Neutrophil (primary cell): ENCODE measurements around the gene ARHGAP45.

Source experiments
- H3K27ac ChIP-seq: fragments of 200-600 bp; sonication (generic); 2 replicates; pipeline ENCODE4 v1.5.1; 2016; ENCODE audit warnings: mild to moderate bottlenecking, moderate library complexity
- H3K27me3 ChIP-seq: fragments of 200-600 bp; sonication (generic); 2 replicates; pipeline ENCODE4 v1.6.0; 2016; ENCODE audit warnings: mild to moderate bottlenecking
- H3K36me3 ChIP-seq: fragments of 200-600 bp; sonication (generic); 2 replicates; pipeline ENCODE4 v1.5.1; 2017
- H3K4me1 ChIP-seq, 2 experiments: fragments of 200-600 bp in 1 of 2; sonication (generic) in 1 of 2; 1 replicate in 1 of 2; 2 replicates in 1 of 2; pipeline versions ENCODE4 v1.5.1 to v1.6.1; 2013 to 2016; ENCODE audit warnings: low read depth in 1 of 2, low read length in 1 of 2, mild to moderate bottlenecking in 1 of 2, moderate library complexity in 1 of 2; ENCODE audit not compliant: control insufficient read depth in 1 of 2, insufficient read depth in 1 of 2
- H3K4me3 ChIP-seq, 2 experiments: fragments of 200-600 bp in 1 of 2; sonication (generic) in 1 of 2; 1 replicate in 1 of 2; 2 replicates in 1 of 2; pipeline ENCODE4 v1.5.1; 2013 to 2016; ENCODE audit warnings: low read depth in 1 of 2, low read length in 1 of 2, mild to moderate bottlenecking in 1 of 2, moderate library complexity in 1 of 2
- H3K9me3 ChIP-seq: fragments of 200-600 bp; sonication (generic); 2 replicates; pipeline ENCODE4 v1.5.1; 2016
- TF ChIP-seq, protein P1 (sequence below): fragments of 200-600 bp; sonication (generic); IDR thresholded peaks from 2 replicates; pipeline ENCODE4 v1.5.1; 2016; ENCODE audit warnings: antibody characterized with exemption

ARHGAP45 gene

DNA sequence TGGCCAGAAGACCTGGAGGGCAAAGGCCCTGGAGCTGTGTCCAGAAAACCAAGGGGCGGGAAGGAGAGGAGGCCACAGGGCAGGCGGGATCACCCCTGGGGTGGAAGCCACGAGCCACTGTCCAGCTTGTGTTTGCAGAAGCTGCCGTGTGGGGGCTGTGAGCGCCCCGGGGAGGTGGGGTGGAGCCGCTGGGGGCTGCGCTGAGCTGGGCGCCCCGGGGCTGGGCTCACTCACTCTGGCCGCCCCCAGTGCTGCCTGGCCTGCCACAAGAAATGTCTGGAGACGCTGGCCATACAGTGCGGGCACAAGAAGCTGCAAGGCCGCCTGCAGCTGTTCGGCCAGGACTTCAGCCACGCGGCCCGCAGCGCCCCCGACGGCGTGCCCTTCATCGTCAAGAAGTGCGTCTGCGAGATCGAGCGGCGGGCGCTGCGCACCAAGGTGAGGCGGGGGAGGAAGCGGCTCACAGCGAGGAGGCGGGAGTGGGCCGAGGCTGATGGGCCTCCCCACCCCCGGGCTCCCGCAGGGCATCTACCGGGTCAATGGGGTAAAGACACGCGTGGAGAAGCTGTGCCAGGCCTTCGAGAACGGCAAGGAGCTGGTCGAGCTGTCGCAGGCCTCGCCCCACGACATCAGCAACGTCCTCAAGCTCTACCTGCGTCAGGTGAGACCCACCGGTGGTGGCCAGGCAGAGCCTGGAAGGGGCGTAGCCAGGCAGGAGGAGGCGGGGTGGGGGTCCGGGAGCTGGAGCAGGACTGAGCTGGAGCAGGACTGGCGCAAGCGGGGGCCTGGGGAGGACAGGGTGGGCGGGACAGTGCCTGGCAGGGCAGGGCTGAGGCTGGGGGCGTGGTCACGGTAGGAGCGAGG lies 14.6 kb downstream of the ARHGAP45 start:
- Histone ChIP-seq H3K9me3 (no peaks in the 10 kb centered on the region), H3K4me1 (peaks cover 21 to 31% of the 10 kb centered on the region in 2 experiments), H3K27ac (peak overlapping the region; percentile 93), H3K36me3 (peaks cover 96% of the 10 kb centered on the region), H3K4me3 (no peak overlapping the region), H3K27me3 (no peaks in the 10 kb centered on the region)
- TF ChIP-seq, protein P1, sequence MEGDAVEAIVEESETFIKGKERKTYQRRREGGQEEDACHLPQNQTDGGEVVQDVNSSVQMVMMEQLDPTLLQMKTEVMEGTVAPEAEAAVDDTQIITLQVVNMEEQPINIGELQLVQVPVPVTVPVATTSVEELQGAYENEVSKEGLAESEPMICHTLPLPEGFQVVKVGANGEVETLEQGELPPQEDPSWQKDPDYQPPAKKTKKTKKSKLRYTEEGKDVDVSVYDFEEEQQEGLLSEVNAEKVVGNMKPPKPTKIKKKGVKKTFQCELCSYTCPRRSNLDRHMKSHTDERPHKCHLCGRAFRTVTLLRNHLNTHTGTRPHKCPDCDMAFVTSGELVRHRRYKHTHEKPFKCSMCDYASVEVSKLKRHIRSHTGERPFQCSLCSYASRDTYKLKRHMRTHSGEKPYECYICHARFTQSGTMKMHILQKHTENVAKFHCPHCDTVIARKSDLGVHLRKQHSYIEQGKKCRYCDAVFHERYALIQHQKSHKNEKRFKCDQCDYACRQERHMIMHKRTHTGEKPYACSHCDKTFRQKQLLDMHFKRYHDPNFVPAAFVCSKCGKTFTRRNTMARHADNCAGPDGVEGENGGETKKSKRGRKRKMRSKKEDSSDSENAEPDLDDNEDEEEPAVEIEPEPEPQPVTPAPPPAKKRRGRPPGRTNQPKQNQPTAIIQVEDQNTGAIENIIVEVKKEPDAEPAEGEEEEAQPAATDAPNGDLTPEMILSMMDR: no peak

DNA sequence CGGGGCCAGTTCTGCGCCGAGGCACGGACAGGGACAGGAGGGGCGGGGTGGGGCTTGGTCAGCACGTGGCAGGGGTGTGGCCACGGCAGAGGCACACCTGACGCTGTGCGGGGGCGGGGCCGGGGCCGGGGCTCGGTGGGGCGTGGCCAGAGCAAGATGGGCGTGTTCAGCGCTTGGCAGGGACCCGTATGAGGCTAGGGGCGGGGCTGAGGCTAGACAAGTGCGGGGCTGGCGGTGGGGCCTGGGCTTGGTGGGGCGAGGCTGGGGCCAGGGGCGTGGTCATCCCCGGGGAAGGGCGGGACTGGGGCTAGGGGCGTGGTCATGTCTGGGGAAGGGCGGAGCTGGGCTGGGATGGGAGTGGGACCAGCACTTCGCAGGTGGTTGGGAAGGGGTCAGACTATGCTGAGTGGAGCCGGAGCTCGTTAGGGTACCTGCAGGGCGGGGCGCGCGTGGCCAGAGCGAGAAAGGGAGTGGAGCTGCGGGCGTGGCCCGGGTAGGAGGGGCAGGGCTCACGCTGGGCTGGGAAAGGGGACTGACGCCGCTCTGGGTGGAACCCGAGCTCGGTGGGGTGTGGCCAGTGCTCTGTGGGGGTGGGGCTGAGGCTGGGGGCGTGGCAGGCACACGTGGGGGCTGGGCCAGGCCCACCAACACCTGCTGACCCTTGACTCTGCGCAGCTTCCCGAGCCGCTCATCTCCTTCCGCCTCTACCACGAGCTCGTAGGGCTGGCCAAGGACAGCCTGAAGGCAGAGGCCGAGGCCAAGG lies 15.4 kb downstream of the ARHGAP45 start:
- TF ChIP-seq, protein P1: no peak
- Histone ChIP-seq H3K4me3 (no peak overlapping the region), H3K27me3 (no peaks in the 10 kb centered on the region), H3K36me3 (peaks cover 100% of the 10 kb centered on the region), H3K9me3 (no peaks in the 10 kb centered on the region), H3K27ac (peak overlapping the region; percentile 93), H3K4me1 (peaks cover 21 to 31% of the 10 kb centered on the region in 2 experiments)

DNA sequence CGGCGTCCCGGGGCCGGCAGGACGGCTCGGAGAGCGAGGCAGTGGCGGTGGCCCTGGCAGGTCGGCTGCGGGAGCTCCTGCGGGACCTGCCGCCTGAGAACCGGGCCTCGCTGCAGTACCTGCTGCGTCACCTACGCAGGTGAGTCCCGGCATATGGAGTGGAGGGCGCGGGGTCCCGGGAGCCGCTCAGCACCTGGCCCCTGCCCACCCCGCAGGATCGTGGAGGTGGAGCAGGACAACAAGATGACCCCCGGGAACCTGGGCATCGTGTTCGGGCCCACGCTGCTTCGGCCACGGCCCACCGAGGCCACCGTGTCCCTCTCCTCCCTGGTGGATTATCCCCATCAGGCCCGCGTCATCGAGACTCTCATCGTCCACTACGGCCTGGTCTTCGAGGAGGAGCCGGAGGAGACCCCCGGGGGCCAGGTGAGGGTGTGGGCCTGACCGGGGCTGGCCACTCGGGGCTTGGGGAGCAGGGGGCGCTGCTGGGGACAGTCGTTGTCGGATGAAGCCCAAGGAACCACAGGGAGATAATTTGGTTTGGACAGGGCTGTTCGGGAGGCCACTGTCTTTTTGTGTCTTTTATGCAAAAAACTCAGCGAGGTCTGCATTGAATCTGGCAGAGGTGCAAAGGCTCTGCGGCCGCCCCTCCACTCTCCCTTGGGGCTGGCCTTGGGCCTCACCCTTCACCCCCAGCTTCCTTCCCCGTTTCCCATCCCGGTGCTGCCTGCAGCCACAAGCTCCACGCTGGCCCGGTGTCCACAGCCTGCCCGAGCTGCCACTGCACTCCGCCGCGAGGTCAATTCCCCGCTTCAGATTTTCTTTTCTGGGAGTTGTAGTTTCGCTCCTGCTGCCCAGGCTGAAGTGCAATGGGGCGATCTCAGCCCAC lies 16.2 kb downstream of the ARHGAP45 start:
- no peak overlapping the region for H3K4me3 ChIP-seq
- TF ChIP-seq, protein P1: no peak
- peaks cover 97% of the 10 kb centered on the region for H3K36me3 ChIP-seq
- no peaks in the 10 kb centered on the region for H3K27me3 ChIP-seq
- peaks cover 22 to 32% of the 10 kb centered on the region in 2 experiments for H3K4me1 ChIP-seq
- H3K27ac ChIP-seq: peak overlapping the region; percentile 93
- H3K9me3 ChIP-seq: no peaks in the 10 kb centered on the region

DNA sequence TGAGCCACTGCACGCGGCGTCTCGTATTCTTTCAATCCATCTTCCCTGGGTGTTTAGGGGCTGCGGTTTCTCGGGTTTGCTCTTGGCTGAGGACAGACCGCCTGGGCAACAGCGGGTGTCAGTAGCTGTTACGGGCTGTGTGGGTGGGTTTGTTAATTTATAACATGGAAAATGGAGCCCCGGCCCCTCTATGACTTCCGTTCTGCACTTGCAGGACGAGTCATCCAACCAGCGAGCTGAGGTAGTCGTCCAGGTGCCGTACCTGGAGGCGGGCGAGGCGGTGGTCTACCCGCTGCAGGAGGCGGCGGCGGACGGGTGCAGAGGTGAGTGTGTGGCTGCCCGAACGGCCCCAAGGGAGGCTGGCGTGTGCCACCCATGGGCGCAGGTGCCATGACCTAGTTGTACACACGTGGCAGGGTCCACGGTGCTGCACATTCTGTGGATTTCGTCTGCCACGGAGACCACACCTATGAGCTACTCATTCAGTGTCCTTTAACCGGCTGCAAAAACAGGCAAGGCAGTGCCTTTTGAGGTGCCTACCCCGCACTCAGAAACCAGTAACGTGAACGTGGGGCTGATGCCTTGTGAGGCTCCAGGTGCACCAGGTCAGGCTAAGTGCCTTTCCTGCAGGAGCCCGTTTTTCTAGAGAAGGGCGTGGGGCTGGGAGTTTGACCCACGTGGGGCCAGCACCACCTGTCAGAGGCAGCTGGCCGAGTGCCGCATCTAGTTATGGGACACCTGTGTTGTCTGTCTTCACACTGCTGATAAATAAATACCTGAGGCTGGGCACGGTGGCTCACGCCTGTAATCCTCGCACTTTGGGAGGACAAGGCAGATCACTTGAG lies 17.3 kb downstream of the ARHGAP45 start:
- Histone ChIP-seq H3K4me3 (no peak overlapping the region), H3K36me3 (peaks cover 97% of the 10 kb centered on the region), H3K4me1 (peaks cover 33 to 43% of the 10 kb centered on the region in 2 experiments), H3K27ac (peak overlapping the region; percentile 93), H3K9me3 (no peaks in the 10 kb centered on the region), H3K27me3 (no peaks in the 10 kb centered on the region)
- TF ChIP-seq, protein P1: no peak
